Duodenal mucosa (tissue), 2 donors: Measurements from ENCODE around the gene SULT2B1.

Source experiments
- H3K27ac ChIP-seq: one replicate; pipeline ENCODE4 v1.7.0; 2013; ENCODE audit warnings: low read depth, low read length
- H3K27me3 ChIP-seq, 2 donors: one replicate each; pipeline ENCODE4 v1.7.0; 2013; ENCODE audit warnings: low read length in 2 of 2, control low read depth in 1 of 2; ENCODE audit not compliant: insufficient read depth in 2 of 2, control insufficient read depth in 1 of 2
- H3K36me3 ChIP-seq, 2 donors: one replicate each; pipeline ENCODE4 v1.7.0; 2013; ENCODE audit warnings: low read length in 2 of 2, control low read depth in 1 of 2; ENCODE audit not compliant: insufficient read depth in 2 of 2, control insufficient read depth in 1 of 2
- H3K4me1 ChIP-seq, 2 donors: one replicate each; pipeline ENCODE4 v1.7.0; 2013; ENCODE audit warnings: low read length in 2 of 2, control low read depth in 1 of 2; ENCODE audit not compliant: insufficient read depth in 2 of 2, control insufficient read depth in 1 of 2
- H3K4me3 ChIP-seq, 2 donors: one replicate each; pipeline ENCODE4 v1.7.0; 2013; ENCODE audit warnings: low read length in 2 of 2, low read depth in 1 of 2
- H3K9ac ChIP-seq, 2 donors: one replicate each; pipeline ENCODE4 v1.7.0; 2013; ENCODE audit warnings: low read length in 2 of 2, low read depth in 1 of 2
- H3K9me3 ChIP-seq, 2 donors: one replicate each; pipeline ENCODE4 v1.7.0; 2013; ENCODE audit warnings: low read length in 2 of 2, control low read depth in 1 of 2; ENCODE audit not compliant: control insufficient read depth in 1 of 2

The SULT2B1 gene

DNA sequence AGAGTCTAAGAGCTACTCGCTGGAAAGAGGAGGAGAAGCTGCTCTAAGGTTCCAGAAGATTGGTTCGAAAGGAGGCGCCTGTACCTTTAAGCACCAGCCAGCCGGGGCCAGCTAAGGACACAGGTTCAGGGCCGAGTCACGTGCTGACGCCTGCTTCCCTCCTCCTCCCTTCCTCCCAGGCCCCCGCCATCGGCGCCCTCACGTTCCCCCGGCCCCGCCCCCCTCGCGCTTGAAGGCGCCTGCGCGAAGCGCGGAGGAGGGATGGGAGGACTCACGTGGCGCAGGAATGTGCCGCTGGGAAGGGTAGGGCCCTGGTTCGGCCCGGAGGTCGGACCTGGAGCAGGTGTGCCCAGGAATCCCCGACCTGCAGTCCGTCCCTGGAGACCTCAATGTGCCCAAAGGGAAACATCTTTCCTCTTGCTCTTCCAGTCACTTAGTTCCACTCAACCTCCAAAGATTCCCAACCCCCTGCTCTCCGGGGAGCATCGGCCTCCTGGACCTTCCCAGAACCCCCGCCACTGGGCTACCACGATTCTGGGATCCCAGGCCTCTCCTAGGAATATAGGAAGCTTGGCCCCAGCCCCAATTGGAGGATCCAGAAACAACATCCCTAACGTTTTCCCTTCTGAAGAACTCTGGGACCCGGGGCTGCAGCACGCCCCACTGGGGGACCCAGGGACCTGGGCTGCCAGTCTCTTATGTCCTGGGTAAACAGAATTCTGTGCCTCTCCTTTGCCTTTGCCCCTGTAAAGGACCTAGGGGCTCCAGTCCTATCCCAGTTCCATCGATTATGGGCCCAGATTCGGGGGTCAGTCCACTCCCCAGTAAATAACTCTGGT lies 82.7 kb downstream of the SULT2B1 start:
- H3K4me3 ChIP-seq, result peak overlapping the region; percentile 58 to 66
- H3K4me1 ChIP-seq, result peaks cover 55 to 60% of the 10 kb centered on the region in 2 donors
- no peaks in the 10 kb centered on the region for H3K9me3 ChIP-seq
- peak overlapping the region; percentile 59 to 86 for H3K9ac ChIP-seq
- H3K27ac ChIP-seq, result peak overlapping the region; percentile 89
- H3K36me3 ChIP-seq, result peaks cover 4 to 13% of the 10 kb centered on the region in 2 donors
- H3K27me3 ChIP-seq, result no peaks in the 10 kb centered on the region

DNA sequence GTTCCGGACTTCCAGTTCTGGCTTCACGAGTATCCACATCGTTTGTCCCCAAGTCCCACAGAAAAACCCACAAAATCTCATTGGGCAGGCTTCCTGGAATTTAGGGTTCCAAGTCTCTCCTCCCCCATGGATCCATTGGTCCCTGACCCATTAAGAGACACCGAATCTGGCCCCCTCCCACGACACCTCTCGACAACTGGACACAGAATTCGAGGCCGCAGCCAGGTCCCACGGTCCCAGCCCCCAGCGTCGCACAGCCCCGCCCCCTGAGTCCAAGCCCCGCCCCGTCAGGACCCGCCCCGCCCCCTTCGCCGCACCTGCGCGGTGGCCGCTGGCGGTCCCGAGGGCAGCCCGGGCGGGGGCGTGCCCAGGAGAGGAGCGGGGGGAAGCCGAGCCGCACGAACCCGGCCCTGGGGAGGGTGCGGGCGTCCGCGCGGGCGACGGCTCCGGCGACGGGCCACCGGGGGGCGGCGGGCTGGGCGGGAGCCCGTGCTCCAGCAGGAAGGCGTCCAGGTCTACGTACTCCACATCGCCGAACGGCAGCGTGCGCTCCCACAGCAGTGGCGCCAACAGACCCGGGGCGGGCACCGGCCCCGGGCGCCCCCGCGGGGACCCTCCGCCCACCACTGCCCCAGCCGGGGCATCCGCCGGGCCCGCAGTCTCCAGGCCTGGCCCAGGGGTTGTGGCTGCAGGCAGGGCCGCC lies 83.4 kb downstream of the SULT2B1 start:
- peaks cover 4 to 13% of the 10 kb centered on the region in 2 donors for H3K36me3 ChIP-seq
- H3K4me1 ChIP-seq, result peaks cover 52 to 59% of the 10 kb centered on the region in 2 donors
- no peaks in the 10 kb centered on the region for H3K9me3 ChIP-seq

DNA sequence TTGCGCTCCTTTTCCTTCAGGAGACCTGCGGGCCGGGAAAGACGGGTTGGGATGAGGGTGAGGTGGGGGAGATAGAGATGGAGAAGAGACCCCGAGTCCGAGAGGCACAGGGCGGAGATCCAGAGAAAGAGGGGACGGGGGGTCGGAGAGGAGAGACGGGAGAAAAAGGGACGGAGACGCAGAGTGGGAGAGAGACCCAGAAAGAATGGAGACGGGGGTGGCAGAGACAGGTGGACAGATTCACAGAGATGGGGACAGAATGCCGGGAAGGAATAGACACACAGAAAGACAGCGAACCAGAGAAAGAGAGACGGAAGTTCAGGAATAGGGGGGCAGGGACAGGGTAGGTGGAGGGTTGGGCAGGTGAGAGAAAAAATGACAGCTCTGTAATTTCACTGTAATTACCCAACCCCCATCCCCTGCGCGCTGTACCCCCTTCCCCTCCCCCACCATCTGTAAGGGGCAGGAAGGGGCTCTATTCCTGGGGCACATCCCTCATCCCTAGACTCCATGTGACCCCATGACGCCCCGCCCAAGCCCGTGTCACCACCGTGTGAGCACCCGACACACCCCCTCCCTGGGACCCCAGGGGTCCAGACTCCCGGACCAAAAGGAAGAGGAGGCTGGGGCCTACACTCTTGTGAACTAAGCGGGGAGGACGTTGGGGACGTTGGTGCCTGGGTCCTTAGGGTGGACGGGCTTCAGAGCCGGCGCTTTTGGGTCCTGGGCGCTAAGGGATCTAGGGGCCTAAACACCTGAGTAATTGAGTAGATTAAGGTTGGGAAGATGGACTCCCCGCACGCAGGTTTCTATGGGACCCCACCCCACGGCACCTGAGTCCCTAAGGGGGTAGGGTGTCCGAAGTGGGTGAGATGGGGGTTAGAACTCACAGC lies 84.2 kb downstream of the SULT2B1 start:
- H3K9ac ChIP-seq, result peak overlapping the region; percentile 79 to 86
- H3K4me3 ChIP-seq, result peak overlapping the region; percentile 80 to 88
- H3K9me3 ChIP-seq, result no peaks in the 10 kb centered on the region
- H3K27me3 ChIP-seq, result no peaks in the 10 kb centered on the region
- peaks cover 44 to 53% of the 10 kb centered on the region in 2 donors for H3K4me1 ChIP-seq
- H3K27ac ChIP-seq, result peak overlapping the region; percentile 77
- peaks cover 4 to 10% of the 10 kb centered on the region in 2 donors for H3K36me3 ChIP-seq

More for the DNA sequence above, 83.4 kb downstream of the SULT2B1 start:
- peak overlapping the region; percentile 89 for H3K27ac ChIP-seq
- H3K4me3 ChIP-seq, result peak overlapping the region; percentile 80 to 88
- no peaks in the 10 kb centered on the region for H3K27me3 ChIP-seq
- H3K9ac ChIP-seq, result peak overlapping the region; percentile 79 to 86

DNA sequence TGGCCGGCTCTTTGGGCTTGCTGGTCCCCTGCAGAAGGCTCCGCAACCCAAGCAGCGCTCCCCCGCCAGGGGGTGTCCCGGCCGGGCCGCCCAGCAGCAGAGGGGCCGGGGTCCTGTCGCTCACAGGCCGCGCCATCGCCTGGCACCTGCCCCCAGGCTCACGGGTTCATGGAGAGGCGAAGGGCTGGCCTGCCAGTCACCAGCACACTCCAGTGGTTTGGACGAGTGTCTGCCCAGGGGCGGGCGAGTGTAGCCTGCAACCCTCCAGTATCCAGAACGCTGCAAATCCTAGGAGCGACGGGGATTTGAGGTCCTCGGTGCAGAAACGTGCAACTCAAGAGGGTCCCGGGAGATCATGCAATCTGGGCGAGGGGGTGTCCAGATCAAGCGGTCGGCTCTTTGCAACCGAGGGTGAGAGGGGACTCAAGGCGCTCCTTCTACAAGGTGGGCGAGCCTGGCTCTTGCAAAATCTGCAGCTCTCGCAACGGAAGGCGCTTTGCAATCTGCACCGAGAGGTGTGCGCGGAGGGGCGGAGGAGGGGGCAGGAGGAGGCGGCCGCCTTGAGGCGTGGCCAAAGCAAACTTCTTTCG lies 85.0 kb downstream of the SULT2B1 start, which contains the start of gene DBP:
TSS of gene DBP (minus strand) at position 521 of the 590 bp plus-strand sequence. CDS start at position 136, 385 bp downstream.
- H3K27ac ChIP-seq, result peak within 1 kb of the TSS; percentile 77
- H3K27me3 ChIP-seq, result no peaks in the 10 kb centered on the region
- peaks cover 43 to 52% of the 10 kb centered on the region in 2 donors for H3K4me1 ChIP-seq

DNA sequence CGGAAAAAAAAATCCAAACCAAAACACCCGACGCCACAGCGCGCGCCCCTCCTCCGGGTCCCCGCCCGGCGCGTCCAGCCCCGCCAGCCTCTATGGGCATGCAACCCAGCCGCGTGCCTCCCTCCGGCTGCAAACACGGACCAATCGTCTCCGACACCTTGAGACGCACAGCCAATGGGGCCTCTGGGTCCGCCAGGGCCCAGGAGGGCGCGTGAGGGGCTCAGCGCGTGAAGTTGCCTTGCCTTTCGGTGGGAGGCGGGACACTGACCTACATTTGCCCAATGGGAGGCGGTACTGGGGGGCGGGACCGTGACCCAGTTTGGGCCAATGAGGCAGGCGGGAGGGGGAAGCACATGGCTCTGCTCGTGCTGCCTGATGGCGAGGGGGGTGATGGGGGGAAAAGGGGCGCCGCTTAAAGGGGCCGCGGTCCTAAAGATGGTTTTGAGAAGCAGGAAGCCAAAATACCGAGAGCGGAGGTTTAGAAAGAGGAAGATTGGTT lies 85.5 kb downstream of the SULT2B1 start:
- Histone ChIP-seq H3K27ac (peak overlapping the region; percentile 77), H3K9me3 (no peaks in the 10 kb centered on the region), H3K27me3 (no peaks in the 10 kb centered on the region), H3K4me3 (peak overlapping the region; percentile 80 to 88), H3K9ac (peak overlapping the region; percentile 55 to 79), H3K36me3 (peaks cover 0 to 2% of the 10 kb centered on the region in 2 donors), H3K4me1 (peaks cover 40 to 48% of the 10 kb centered on the region in 2 donors)

More for the DNA sequence above, 85.0 kb downstream of the SULT2B1 start, which contains the start of gene DBP:
- peak within 1 kb of the TSS; percentile 79 to 86 for H3K9ac ChIP-seq
- H3K36me3 ChIP-seq, result peaks cover 0 to 5% of the 10 kb centered on the region in 2 donors
- H3K9me3 ChIP-seq, result no peaks in the 10 kb centered on the region
- H3K4me3 ChIP-seq, result peak within 1 kb of the TSS; percentile 80 to 88

DNA sequence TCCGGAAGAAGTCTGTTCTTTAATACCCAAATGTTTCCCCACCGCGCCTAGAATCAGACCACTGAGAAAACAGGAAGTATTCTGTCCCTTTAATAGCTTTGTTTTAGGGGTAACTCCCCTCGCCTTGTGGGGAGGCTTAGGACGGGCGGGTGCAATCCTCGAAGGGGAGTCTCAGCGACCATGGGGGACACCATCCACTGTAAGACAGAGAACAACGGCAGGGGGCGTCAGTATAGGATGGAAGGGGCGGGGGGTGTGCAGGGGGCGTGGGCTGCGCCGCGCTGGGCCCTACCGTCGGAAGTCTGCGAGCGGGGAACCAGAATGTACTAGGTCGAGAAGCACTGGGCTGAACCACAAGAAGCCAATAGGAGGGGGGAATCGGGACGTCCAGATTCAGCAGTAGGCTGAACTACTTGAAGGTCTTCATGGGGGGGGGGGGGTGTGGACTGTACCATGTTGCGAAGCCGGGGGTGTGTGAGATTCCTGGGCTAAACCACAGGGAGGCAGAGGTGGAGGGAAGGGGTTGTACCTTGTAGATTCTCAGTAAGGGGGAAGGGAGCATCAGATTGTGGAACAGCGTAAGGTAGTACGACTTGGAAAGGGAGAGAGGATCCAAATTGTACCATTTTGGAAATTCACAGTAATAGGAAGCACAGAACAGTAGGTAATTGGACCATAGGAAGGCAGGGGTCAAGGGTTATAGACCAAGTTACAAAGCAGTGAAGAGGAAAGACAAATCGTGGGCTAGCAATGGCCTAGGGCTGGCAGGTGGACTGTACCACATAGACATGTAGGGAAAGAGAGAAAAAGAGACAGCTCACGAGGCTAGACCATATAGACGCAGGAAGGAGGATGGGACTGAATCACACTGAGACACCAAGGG lies 86.2 kb downstream of the SULT2B1 start:
- peaks cover 33 to 41% of the 10 kb centered on the region in 2 donors for H3K4me1 ChIP-seq
- H3K27me3 ChIP-seq, result no peaks in the 10 kb centered on the region
- peak overlapping the region; percentile 77 for H3K27ac ChIP-seq
- peak overlapping the region; percentile 66 to 78 for H3K4me3 ChIP-seq
- H3K9ac ChIP-seq, result peak overlapping the region; percentile 55 to 79
- H3K9me3 ChIP-seq, result no peaks in the 10 kb centered on the region
- no peaks in the 10 kb centered on the region for H3K36me3 ChIP-seq

DNA sequence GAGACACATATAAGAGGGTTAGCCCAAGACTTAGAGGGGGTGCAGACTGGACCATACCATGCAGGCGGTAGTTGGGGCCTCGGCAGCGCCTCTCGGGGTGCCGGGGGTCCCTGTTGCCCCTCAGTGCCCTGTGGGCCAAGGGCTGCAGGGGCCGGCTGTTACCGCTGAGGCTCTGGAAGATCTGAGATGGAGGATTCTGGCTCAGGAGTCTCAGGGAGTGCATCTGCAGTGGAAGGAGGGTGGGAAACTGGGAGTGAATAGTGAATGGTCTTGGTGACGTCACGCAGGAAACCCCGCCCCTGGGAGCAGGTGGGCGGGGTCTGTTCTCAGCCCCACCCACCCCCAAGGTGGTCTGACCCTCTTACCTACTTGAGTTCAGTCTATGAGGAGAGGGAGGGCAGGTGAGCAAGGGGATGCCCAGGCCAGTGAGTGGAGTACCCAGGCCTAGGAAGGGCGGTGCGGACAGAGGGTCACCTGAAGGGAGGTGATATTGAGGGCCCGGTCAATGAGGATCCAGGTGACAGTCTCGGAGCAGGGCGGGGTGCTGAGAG lies 86.9 kb downstream of the SULT2B1 start:
- Histone ChIP-seq H3K27ac (peak overlapping the region; percentile 77), H3K36me3 (no peaks in the 10 kb centered on the region), H3K4me3 (peak overlapping the region; percentile 66 to 78), H3K27me3 (no peaks in the 10 kb centered on the region), H3K9ac (peak overlapping the region; percentile 45 to 72), H3K9me3 (no peaks in the 10 kb centered on the region), H3K4me1 (peaks cover 26 to 34% of the 10 kb centered on the region in 2 donors)

DNA sequence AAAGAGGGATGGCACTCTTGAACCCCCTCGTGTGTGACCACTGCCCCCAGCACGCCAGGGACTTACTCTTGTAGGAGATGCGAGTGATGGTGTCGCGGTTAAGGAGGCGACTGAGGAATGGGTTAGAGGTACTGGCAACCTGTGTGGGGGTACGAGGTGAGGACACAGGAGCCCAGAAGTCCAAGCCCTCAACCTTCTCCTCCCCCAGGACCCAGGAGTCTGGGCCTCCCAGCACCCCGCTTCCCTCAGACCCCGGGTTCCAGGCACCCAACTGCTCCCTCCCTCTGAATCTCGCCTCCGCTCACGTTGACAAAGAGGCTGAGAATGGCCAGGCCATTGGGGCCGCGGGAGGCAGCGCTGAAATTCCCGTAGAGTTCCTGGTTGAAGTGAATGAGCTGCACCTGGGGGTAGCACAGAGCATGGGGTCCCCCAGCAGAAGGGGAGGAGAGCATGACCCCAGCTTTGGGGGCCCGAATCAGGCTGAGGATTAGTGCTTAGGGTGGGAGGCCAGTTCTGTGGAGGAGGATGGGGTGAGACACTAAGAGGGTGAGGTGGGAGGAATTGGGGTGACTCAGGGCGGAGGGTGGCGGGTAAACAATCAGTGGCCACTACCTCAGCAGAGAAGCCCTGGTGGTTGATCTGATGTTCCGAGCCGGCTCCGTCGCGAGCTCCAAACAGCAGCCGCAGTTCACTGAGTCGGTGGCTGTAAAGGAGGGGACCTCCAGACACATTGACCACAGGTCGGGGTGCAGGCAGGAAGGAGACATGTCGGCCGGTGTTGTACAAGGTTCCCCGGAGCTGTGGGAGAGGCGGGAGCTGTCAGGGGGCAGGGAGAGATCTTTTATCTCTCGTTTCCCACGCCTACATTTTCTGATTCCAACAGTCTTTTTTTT lies 87.8 kb downstream of the SULT2B1 start:
- Histone ChIP-seq H3K27ac (no peak overlapping the region), H3K36me3 (no peaks in the 10 kb centered on the region), H3K9ac (peak overlapping the region; percentile 29 to 60), H3K27me3 (no peaks in the 10 kb centered on the region), H3K4me1 (peaks cover 24 to 31% of the 10 kb centered on the region in 2 donors), H3K4me3 (peak overlapping the region; percentile 57 to 61), H3K9me3 (no peaks in the 10 kb centered on the region)
